ENCODE data around the gene ALDH8A1.

GRCh38 chr6:134962421-134962820 lies 12.5 kb upstream of the ALDH8A1 start:
- TF ChIP-seq CTCF (IDR thresholded peaks at IDR 0.05): no peak
- TF ChIP-seq POLR2A (IDR thresholded peaks at IDR 0.05): no peak
